Endometrial microvascular endothelial cells (primary cell): ENCODE results near the gene WDR33. TPM values are rescaled to one million over a fixed set of nuclear protein-coding genes. Genes with fewer than 3 reads are reported as not detected.
"Not testable (repeated sequence)": the region's sequence is repeated elsewhere in the genome, so short reads cannot be mapped to it uniquely, and the experiment has no call there.

Experiments used
- in situ Hi-C: cut with HindIII; loops from 2 replicates; pipeline ENCODE4 v1.10.0; 2017; ENCODE audit warnings: low sequenced_read_pairs, low pct_unique_long_range_greater_than_20kb; ENCODE audit errors: inconsistent ontology term
- total RNA-seq: library from RNA; depleted of rRNA; stranded (reverse); fragments of >200 nt; gene quantifications from one replicate; pipeline ENCODE4 v1.2.3, GENCODE V29; 2015; ENCODE audit errors: inconsistent ontology term

Gene WDR33
- total RNA-seq, 1 donor from 2014 or later = 18.0 TPM

GRCh38 chr2:127812441-127812840, 1.5 kb upstream of the WDR33 start:
- in situ Hi-C loops = not testable (repeated sequence)

GRCh38 chr2:127811397-127812321, 688 bp upstream of the WDR33 start:
- in situ Hi-C loops = no loop called here

DNA sequence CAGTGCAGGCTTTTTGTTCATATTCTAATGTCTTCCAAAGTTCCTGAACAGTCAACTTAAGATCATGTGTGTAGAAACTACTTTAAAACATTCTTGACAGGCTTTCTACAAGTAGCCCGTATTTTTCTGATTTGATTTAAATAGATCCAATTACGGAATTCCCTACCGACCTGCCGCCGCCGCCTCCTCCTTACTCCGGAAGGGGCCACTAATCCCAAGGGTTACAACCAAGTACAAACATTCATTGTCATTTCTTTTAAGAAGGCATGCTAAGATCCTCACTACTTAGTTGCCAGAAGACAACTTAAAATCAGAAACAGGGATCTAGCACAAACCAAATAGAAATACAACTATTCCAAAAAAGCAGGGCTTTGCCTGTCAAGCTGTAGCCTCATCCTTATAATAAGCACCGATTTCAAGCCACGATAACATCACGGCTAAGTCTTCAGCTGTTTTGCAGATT, 784 bp downstream of the WDR33 start:
- in situ Hi-C loops = no loop called here

GRCh38 chr2:127807678-127808353, 3.2 kb downstream of the WDR33 start:
- in situ Hi-C loops = no loop called here

DNA sequence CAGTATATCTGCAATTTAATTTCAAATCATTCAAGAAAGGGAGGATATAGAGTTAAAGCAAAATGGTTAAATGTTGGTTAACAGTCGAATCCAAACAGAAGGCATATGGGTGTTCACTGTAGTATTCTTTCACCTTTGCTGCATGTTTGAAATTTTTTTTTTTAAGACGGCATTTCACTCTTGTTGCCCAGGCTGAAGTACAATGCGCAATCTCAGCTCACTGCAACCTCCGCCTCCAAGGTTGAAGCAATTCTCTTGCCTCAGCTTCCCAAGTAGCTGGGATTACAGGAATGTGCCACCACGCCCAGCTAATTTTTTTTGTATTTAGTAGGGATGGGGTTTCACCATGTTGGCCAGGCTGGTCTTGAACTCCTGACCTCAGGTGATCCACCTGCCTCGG, 4.1 kb downstream of the WDR33 start:
- in situ Hi-C loops = not testable (repeated sequence)

DNA sequence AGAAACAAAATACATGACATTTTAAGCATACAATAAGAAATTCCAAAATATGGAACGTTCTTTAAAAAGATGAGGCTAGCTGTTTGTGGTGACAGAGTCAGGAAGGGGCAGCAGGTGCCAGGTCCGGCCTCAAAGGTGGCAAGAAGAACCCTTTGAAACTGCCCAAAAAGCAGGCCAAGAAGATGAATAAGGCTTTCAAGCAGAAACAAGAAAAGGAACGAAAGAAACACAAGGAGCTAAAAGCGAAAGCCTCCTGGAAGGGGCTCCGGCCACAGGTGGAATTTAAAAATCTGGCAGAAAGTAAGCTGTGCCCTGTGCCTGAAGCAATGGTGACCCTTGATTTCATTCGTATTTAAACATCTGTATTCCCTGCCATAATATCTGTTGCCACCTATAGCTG, 5.5 kb downstream of the WDR33 start:
- in situ Hi-C loops = no loop called here

DNA sequence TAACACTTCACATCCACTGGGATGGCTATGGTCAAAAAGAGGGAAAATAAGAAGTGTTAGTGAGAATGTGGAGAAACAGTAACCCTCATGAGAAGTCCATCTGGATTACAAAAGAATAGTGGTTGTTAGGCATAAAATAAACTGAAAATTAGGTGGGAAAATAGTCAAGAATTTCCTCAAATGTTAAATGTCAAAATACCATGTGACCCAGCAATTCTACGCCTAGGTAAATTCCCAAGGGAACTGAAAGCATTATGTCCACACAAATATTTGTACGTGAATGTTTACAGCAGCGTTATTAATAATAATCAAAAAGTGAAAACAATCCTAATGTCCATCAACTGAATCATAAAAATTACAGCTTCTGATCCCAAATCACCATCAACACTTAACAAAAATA, 11.0 kb downstream of the WDR33 start:
- in situ Hi-C loops = no loop called here

GRCh38 chr2:127796389-127796788, 14.6 kb downstream of the WDR33 start:
- in situ Hi-C loops = no loop called here

DNA sequence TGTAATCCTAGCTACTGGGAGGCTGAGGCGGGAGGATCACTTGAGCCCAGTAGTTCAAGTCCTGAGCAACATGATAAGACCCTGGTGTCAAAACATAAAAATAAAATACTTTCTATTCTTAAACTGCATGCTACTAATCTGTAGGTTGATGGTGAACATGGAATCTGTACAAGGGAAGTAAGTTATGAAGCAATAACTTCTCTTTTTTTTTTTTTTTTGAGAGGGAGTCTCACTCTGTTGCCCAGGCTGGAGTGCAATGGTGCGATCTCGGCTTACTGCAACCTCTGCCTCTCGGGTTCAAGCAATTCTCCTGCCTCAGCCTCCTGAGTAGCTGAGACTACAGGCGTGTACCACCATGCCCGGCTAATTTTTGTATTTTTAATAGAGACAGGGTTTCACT, 16.1 kb downstream of the WDR33 start:
- in situ Hi-C loops = not testable (repeated sequence)

GRCh38 chr2:127792805-127793204, 18.2 kb downstream of the WDR33 start:
- in situ Hi-C loops = no loop called here

GRCh38 chr2:127790694-127791529, 20.1 kb downstream of the WDR33 start:
- in situ Hi-C loops = no loop called here

DNA sequence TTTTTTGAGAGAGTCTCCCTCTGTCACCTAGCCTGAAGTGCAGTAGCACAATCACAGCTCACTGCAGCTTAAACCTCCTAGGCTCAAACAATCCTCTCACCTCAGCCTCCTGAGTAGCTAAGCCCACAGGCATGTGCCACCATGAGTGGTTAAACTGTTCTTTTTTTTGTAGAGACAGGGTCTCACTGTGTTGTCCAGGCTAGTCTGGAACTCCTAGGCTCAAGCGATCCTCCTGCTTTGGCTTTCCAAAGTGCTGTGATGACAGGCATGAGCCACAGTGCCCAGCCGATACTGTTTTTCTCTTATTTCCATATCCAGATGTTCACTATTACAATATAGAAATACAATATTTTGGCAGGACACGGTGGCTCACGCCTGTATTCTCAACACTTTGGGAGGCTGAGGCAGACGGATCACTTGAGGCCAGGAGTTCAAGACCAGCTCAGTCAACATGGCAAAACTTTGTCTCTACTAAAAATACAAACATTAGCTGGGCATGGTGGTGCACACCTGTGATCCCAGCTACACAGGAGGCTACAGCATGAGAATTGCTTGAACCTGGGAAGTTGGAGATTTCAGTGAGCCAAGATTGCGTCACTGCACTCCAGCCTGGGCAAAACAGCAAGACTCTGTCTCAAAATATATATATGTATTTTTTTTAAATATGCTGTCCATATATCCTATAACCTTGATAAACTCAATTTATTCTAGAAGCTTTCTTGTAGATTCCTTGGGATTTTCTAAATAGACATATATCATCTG, 24.7 kb downstream of the WDR33 start:
- in situ Hi-C loops = no loop called here

GRCh38 chr2:127784965-127785518, 25.9 kb downstream of the WDR33 start:
- in situ Hi-C loops = no loop called here

GRCh38 chr2:127783101-127783500, 27.9 kb downstream of the WDR33 start:
- in situ Hi-C loops = no loop called here

GRCh38 chr2:127778850-127779249, 32.1 kb downstream of the WDR33 start:
- in situ Hi-C loops = no loop called here

DNA sequence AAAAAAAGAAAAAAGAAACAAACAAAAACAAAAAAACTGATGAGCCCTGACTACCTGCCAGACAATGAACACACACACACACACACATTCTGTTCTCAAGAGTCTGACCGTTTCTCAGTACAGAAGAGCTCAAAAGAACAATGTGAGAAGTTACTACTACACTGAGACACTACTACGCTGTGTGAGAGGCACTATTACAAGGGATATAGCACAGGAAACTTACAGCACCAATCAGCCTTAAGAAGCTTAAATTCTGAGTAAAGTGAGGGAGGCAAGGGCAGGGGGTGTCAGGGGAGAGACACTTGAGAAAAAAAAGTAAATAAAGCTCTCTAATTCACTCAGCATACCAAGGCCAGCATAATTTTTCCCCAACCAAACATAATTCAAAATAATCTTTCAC, 32.5 kb downstream of the WDR33 start:
- in situ Hi-C loops = no loop called here

DNA sequence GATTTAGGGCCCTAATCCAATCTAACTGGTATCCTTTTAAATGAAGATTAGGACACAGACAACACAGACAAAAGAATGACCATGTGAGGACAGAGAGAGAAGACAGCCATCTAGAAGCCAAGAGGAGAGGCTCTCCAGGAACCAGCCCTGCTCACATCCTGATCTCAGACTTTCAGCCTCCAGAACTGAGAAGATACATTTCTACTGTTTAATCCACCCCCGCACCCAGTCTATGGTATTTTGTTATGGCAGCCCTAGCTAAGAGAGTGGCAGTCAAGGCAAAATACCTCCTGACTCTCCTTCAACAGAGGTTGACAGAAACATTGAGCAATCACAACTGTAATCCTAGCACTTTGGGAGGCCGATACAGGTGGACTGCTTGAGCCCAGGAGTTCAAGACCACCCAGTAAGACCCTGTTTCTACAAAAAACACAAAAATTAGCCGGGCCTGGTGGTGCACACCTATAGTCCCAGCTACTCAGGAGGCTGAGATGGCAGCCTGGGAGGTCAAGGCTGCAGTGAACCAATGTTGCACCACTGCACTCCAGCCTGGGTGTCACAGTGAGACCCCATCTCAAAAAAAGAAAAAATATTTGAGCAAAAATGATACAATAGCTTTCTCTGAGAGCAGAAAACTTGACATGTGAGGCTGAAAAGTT, 34.7 kb downstream of the WDR33 start:
- in situ Hi-C loops = no loop called here

GRCh38 chr2:127771756-127772155, 39.2 kb downstream of the WDR33 start:
- in situ Hi-C loops = no loop called here
